Measurements from ENCODE around the gene C14orf132.

The C14orf132 gene

DNA sequence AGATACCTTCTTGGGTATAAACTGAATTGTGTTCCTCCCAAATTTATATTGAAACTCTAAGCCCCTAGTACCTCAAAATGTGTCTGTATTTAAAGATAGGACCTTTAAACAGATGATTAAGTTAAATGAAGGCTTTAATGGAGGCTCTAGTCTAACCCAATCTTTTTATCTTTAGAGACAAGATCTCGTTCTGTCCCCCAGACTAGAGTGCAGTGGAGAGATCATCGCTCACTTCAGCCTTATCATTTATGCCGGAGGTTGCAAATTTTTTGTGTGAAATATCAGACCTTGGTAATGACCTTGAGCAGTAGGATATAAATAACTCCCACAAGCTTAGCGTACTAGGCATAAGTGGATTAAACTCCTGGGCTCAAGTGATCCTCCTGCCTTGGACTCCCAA lies 81.8 kb downstream of the C14orf132 start:
- TF ChIP-seq, protein P1, sequence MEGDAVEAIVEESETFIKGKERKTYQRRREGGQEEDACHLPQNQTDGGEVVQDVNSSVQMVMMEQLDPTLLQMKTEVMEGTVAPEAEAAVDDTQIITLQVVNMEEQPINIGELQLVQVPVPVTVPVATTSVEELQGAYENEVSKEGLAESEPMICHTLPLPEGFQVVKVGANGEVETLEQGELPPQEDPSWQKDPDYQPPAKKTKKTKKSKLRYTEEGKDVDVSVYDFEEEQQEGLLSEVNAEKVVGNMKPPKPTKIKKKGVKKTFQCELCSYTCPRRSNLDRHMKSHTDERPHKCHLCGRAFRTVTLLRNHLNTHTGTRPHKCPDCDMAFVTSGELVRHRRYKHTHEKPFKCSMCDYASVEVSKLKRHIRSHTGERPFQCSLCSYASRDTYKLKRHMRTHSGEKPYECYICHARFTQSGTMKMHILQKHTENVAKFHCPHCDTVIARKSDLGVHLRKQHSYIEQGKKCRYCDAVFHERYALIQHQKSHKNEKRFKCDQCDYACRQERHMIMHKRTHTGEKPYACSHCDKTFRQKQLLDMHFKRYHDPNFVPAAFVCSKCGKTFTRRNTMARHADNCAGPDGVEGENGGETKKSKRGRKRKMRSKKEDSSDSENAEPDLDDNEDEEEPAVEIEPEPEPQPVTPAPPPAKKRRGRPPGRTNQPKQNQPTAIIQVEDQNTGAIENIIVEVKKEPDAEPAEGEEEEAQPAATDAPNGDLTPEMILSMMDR (IDR thresholded peaks at IDR 0.05; ENCODE audit: borderline replicate concordance, insufficient read depth, low read depth, low read length): no peak
- H3K4me3 ChIP-seq (ENCODE audit: low read depth, low read length): no peak overlapping the region

DNA sequence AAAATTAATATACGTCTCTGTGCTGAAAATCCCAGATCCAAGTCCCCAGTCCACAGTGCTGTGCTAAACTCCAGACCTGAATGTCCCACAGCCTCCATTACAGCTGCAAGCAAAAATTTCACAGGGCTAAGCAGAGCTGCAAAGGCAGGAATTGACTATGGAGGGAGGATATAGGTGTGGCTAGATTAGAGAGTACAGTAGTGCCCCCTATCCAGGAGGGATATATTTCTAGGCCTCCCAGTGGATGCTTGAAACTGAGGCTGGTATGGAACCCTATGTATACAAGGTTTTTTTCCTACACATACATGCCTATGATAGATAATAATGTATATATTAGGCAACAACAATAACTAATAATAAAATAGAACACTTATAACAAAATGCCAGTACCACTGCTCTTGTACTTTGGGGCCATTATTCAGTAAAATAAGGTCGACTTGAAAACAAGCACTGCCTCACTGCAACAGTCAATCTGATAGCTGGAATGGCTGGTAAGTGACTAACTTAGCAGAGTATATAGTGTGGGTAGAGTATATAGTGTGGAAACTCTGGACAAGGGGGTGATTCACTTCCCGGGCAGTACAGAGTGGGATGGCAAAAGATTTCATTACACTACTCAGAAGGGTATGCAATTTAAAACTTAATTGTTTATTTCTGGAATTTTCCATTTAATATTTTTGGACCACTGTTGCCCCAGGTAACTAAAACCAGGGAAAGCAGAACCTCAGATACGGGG lies 82.7 kb downstream of the C14orf132 start:
- H3K4me3 ChIP-seq (ENCODE audit: low read depth, low read length): no peak overlapping the region
- TF ChIP-seq, protein P1 (IDR thresholded peaks at IDR 0.05; ENCODE audit: borderline replicate concordance, insufficient read depth, low read depth, low read length): no peak

DNA sequence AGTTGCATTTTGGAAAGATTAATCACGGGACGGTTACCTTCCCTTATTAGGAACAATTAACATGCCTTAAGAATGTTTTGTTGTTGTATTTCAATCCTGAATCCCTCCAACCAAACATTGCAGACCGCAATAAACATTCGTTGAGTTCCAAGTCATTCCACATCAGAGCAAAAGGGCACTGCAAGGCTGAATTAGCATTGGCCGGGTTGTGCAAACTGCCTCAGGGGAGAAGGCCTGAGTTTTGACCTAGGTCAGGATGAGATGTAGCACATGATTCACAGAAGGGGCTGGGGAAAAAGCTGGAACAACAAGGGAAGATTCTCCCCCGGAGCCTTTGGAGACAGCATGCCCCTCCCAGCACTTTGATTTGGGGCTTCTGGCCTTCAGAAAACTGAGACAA lies 83.3 kb downstream of the C14orf132 start:
- H3K4me3 ChIP-seq (ENCODE audit: low read depth, low read length): no peak overlapping the region
- TF ChIP-seq, protein P1 (IDR thresholded peaks at IDR 0.05; ENCODE audit: borderline replicate concordance, insufficient read depth, low read depth, low read length): no peak

DNA sequence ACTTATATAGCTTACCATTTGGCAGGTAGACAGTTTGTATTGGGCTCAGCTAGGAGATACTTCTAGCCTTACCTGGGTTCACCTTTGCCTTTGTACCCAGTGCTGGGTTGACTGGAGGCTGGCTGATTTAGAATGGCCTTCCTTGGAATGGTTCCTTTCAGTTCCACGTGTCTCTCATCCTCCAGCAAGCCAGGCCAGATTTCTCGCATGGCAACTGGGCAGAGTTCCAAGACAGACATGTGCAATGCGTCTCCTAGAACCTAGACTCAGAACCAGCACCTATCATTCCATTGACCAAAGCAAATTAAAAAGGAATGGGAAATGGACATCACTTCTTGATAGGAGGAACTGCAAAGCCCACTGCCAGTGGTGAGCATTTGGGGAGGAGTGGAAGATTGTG lies 86.4 kb downstream of the C14orf132 start:
- TF ChIP-seq, protein P1 (IDR thresholded peaks at IDR 0.05; ENCODE audit: borderline replicate concordance, insufficient read depth, low read depth, low read length): no peak
- no peak overlapping the region for H3K4me3 ChIP-seq (ENCODE audit: low read depth, low read length)

DNA sequence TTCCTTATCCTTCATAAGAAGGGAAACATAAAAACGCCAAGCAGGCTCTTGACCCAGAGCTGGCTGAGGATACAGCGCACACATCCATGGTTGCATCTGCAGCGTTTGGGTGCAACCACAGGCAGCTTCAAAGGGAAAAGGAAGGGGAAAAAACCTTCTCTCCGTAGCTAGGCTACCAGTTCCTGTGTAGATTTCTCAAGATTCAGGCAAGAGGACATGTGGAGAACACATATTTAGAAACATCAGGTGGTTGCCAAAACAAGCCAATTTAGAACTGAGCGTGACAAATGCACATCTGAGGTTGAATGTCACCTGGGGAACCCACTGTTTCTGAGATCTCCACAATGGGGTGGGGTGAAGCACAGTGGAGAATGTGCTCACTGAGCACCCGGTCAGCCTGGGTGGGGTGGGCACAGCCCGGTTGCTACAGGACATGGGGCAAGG lies 87.2 kb downstream of the C14orf132 start:
- TF ChIP-seq, protein P1 (IDR thresholded peaks at IDR 0.05; ENCODE audit: borderline replicate concordance, insufficient read depth, low read depth, low read length): no peak
- H3K4me3 ChIP-seq (ENCODE audit: low read depth, low read length): no peak overlapping the region

DNA sequence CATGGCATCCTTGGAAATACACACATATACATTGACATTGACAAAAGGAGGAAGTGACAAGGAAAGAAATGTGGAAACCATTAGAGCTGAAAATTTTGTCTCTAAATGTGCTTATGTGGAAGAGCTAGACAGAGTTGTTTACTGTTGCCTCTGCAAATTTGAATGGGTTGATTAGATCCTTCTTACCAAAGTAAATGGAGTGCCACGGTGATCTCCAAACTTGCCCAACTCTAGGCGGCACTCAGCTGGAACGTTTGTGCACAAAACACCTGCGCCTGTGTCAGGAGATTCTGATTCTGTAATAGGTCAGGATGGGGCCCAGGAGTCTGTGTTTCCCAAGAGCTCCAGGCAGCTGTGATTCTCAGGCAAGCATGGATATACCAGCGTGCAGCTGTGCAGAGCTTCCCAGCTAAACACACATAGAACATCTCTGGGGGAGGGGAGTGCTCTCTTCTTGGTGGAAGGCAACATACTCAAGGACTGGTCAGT lies 87.7 kb downstream of the C14orf132 start:
- TF ChIP-seq, protein P1 (IDR thresholded peaks at IDR 0.05; ENCODE audit: borderline replicate concordance, insufficient read depth, low read depth, low read length): no peak
- no peak overlapping the region for H3K4me3 ChIP-seq (ENCODE audit: low read depth, low read length)

DNA sequence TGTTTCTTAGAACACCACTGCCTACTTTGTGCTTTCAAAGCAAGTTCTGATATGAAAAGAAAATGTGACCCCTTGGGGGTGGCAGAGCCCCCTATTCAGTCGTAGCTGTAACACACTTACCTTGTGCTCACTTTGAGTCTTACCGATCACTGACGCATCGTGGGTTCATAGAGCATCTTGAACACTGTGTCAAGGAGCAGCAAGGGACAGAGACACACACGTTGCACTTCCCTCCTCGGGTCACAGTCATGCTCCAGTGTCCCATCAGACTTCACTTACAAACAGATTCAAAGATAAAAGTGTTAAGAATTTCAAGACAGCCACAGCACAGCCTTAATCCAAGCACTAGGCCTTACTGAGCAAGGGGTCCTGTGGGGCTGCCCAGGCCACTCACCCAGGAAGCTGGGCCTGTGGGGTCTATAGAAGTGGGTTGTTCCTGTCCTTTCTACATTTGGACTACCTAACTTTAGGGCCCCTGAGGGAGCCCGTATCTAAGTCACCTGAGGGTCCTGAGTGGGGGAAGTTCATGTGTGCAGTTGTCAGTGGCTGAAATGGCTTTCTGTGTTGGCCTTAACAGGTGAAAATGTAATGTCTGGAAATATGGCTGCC lies 90.1 kb downstream of the C14orf132 start:
- no peak overlapping the region for H3K4me3 ChIP-seq (ENCODE audit: low read depth, low read length)
- TF ChIP-seq, protein P1 (IDR thresholded peaks at IDR 0.05; ENCODE audit: borderline replicate concordance, insufficient read depth, low read depth, low read length): no peak

Measured in GM12875 (cell line).